ENCODE data around the gene HSP90AB1. TPM values are rescaled to one million over a fixed set of nuclear protein-coding genes. Genes with fewer than 3 reads are reported as not detected.

Gene HSP90AB1
- polyA plus RNA-seq, 12 donors = 766 to 1,134 (median 924) TPM; not detected in 1

Other genes with a start within 250 kb of the HSP90AB1 start
- 10 to 100 TPM in 11 of 12 donors, not detected in 1; 25.5 to 46.2 (median 30.6) TPM for gene MRPL14, start 119.6 kb upstream of the HSP90AB1 start, polyA plus RNA-seq (ENCODE audit: insufficient read length in 12 of 12)
- gene TMEM63B, start 119.5 kb upstream of the HSP90AB1 start, polyA plus RNA-seq (ENCODE audit: insufficient read length in 12 of 12) = 10 to 100 TPM in 11 of 12 donors, not detected in 1; 13.4 to 37.5 (median 17.9) TPM
- gene CAPN11, start 88.3 kb upstream of the HSP90AB1 start, polyA plus RNA-seq (ENCODE audit: insufficient read length in 12 of 12) = under 1 TPM in 10 of 12 donors, not detected in 2; 0.14 to 0.46 (median 0.29) TPM
- gene MYMX, start 30.2 kb upstream of the HSP90AB1 start, polyA plus RNA-seq (ENCODE audit: insufficient read length in 12 of 12) = 10 to 100 TPM in 9 of 12 donors, 1 to 10 TPM in 1, not detected in 2; 7.9 to 28.6 (median 18.8) TPM
- 10 to 100 TPM in 11 of 12 donors, not detected in 1; 55.1 to 90.8 (median 73.6) TPM for gene SLC29A1, start 23.5 kb upstream of the HSP90AB1 start, polyA plus RNA-seq (ENCODE audit: insufficient read length in 12 of 12)
- gene SLC35B2, start 10.4 kb downstream of the HSP90AB1 start, polyA plus RNA-seq (ENCODE audit: insufficient read length in 12 of 12) = 10 to 100 TPM in 11 of 12 donors, not detected in 1; 26.4 to 41.9 (median 30.6) TPM
- 1 to 10 TPM in 11 of 12 donors, not detected in 1; 3.1 to 9.2 (median 4.5) TPM for gene NFKBIE, start 18.4 kb downstream of the HSP90AB1 start, polyA plus RNA-seq (ENCODE audit: insufficient read length in 12 of 12)
- 1 to 10 TPM in 2 of 12 donors, under 1 TPM in 8, not detected in 2; 0.15 to 2.8 (median 0.38) TPM for gene TMEM151B, start 23.3 kb downstream of the HSP90AB1 start, polyA plus RNA-seq (ENCODE audit: insufficient read length in 12 of 12)
- gene AARS2, start 66.2 kb downstream of the HSP90AB1 start, polyA plus RNA-seq (ENCODE audit: insufficient read length in 12 of 12) = 10 to 100 TPM in 1 of 12 donors, 1 to 10 TPM in 10, not detected in 1; 7.4 to 13.8 (median 8.7) TPM
- not detected for gene SPATS1, start 95.5 kb downstream of the HSP90AB1 start, polyA plus RNA-seq (ENCODE audit: insufficient read length in 12 of 12)
- 10 to 100 TPM in 11 of 12 donors, not detected in 1; 16.6 to 31.1 (median 28.8) TPM for gene CDC5L, start 140.6 kb downstream of the HSP90AB1 start, polyA plus RNA-seq (ENCODE audit: insufficient read length in 12 of 12)

Measured in muscle of arm (tissue), 12 donors.